Measurements from ENCODE around the gene GARNL3.

GARNL3 gene

DNA sequence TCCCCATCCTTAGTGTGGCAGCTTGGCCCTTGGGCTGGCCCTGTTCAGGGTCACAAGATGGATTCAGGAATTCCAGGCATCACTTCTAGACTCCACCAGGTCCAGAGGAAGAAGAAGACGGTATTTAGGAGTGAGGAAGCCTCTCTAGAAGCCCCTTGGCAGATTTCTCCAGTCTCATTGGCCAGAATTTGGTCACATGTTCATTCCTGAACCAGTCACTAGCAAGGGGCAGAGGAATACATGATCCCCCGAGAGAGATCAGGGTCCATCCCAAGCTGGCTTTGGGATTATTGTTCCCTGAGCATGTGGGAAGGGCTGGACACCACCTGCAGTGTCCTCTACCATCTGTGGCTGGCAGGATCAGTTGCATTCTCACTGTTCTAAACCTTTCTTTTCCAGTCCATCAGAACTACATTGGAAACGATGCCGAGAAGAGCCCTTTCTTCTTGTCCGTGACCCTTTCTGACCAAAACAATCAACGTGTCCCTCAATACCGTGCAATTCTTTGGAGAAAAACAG, 48.5 kb downstream of the GARNL3 start:
- Histone ChIP-seq H3K4me1 (ENCODE audit: control insufficient read depth, insufficient read depth, low read length) (peaks cover 2% of the 10 kb centered on the region), H3K27ac (ENCODE audit: low read length) (no peak overlapping the region), H3K4me3 (ENCODE audit: low read length in 2 of 2) (no peak overlapping the region), H3K9me3 (ENCODE audit: control insufficient read depth in 2 of 2, low read length in 2 of 2) (no peaks in the 10 kb centered on the region), H3K36me3 (ENCODE audit: control insufficient read depth in 2 of 2, insufficient read depth in 2 of 2, low read length in 2 of 2) (peaks cover 3 to 12% of the 10 kb centered on the region in 2 donors), H3K9ac (ENCODE audit: low read length in 2 of 2) (no peak overlapping the region), H3K27me3 (ENCODE audit: control insufficient read depth in 1 of 2, insufficient read depth in 2 of 2, low read length in 2 of 2) (no peaks in the 10 kb centered on the region)

DNA sequence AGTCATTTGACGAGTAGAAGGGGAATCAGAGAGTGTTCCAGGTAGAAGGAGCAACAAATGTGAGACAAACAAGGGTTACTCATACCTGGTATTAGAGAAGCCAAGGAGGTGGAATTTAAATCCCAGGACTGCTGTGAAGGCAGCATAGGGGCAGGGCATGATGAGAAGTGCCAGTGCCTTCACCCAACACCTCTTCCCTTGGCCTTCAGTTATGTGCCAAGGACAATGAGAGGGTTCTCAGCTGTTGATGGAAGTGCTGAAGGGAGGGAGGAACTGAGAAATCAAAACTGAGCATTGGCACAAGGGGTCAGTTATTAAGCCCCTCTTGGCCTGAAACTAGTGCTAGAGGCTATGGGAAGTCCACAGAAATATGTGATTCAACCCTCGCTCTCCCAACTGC, 50.3 kb downstream of the GARNL3 start:
- Histone ChIP-seq H3K9ac (ENCODE audit: low read length in 2 of 2) (no peak overlapping the region), H3K4me3 (ENCODE audit: low read length in 2 of 2) (no peak overlapping the region), H3K27ac (ENCODE audit: low read length) (peak overlapping the region; percentile 11), H3K36me3 (ENCODE audit: control insufficient read depth in 2 of 2, insufficient read depth in 2 of 2, low read length in 2 of 2) (peaks cover 3 to 12% of the 10 kb centered on the region in 2 donors), H3K9me3 (ENCODE audit: control insufficient read depth in 2 of 2, low read length in 2 of 2) (no peaks in the 10 kb centered on the region), H3K4me1 (ENCODE audit: control insufficient read depth, insufficient read depth, low read length) (peaks cover 2% of the 10 kb centered on the region), H3K27me3 (ENCODE audit: control insufficient read depth in 1 of 2, insufficient read depth in 2 of 2, low read length in 2 of 2) (no peaks in the 10 kb centered on the region)

DNA sequence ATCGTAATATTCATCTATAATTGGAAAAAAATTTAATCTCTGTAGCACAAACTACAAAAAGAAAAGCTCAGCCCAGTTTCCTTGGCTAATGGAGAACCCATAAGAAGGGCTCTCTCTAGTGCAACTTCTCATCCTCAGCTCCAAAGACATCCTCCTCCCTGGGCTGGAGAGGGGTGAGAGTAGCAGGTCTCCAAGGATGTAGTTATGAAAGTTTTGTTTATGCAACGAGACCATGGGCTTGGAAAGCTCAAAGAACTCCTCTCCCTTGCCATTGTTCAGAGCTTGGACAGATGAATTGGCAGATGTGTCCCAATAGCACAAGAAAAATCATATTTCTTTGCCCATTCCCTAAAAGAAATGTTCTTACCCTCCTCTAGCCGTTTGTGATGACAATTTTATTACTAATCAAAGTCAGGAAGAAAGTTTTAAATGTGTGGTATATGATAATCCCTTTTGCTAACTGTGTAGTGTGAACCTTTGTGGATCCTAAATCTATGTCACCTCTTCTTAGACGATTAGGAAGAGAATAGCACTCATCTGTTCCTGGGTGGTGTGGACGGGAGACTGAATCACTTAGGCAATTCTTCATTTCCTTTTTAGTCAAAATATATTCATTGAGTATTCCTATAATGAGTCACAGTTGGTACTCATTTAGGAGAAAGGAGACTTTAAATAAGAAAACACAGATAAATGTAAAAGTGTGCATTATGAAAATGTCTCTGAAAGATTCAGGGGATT, 52.2 kb downstream of the GARNL3 start:
- Histone ChIP-seq H3K9me3 (ENCODE audit: control insufficient read depth in 2 of 2, low read length in 2 of 2) (no peaks in the 10 kb centered on the region), H3K9ac (ENCODE audit: low read length in 2 of 2) (no peak overlapping the region), H3K27ac (ENCODE audit: low read length) (no peak overlapping the region), H3K4me1 (ENCODE audit: control insufficient read depth, insufficient read depth, low read length) (no peaks in the 10 kb centered on the region), H3K27me3 (ENCODE audit: control insufficient read depth in 1 of 2, insufficient read depth in 2 of 2, low read length in 2 of 2) (no peaks in the 10 kb centered on the region), H3K36me3 (ENCODE audit: control insufficient read depth in 2 of 2, insufficient read depth in 2 of 2, low read length in 2 of 2) (peaks cover 3 to 12% of the 10 kb centered on the region in 2 donors), H3K4me3 (ENCODE audit: low read length in 2 of 2) (no peak overlapping the region)

DNA sequence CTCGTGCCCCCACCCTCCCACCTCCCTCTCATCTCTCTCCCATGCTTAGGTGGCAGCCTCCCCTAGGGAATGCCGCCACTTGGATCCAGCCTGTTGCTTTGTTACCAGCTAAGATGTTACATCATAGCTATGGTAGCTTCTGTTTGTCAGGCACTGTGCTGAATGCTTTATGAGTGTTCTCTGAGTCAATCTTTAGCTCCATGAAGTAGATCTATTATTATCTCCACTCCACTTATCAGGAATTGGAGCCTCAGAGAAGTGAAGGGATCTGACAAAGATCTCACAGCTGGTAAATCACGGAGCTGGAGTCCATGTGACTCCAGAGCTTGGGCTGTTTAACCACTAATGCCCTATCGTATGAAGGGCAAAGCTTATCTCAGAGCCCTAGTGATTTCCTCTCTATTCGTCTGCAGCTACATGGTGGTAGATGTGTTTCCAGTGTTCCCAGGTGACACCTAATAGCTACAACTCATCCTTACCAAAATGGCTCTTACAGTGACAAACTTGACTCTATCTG, 54.1 kb downstream of the GARNL3 start:
- Histone ChIP-seq H3K9ac (ENCODE audit: low read length in 2 of 2) (no peak overlapping the region), H3K4me3 (ENCODE audit: low read length in 2 of 2) (no peak overlapping the region), H3K9me3 (ENCODE audit: control insufficient read depth in 2 of 2, low read length in 2 of 2) (no peaks in the 10 kb centered on the region), H3K27ac (ENCODE audit: low read length) (no peak overlapping the region), H3K27me3 (ENCODE audit: control insufficient read depth in 1 of 2, insufficient read depth in 2 of 2, low read length in 2 of 2) (no peaks in the 10 kb centered on the region), H3K4me1 (ENCODE audit: control insufficient read depth, insufficient read depth, low read length) (no peaks in the 10 kb centered on the region), H3K36me3 (ENCODE audit: control insufficient read depth in 2 of 2, insufficient read depth in 2 of 2, low read length in 2 of 2) (peaks cover 3 to 10% of the 10 kb centered on the region in 2 donors)

DNA sequence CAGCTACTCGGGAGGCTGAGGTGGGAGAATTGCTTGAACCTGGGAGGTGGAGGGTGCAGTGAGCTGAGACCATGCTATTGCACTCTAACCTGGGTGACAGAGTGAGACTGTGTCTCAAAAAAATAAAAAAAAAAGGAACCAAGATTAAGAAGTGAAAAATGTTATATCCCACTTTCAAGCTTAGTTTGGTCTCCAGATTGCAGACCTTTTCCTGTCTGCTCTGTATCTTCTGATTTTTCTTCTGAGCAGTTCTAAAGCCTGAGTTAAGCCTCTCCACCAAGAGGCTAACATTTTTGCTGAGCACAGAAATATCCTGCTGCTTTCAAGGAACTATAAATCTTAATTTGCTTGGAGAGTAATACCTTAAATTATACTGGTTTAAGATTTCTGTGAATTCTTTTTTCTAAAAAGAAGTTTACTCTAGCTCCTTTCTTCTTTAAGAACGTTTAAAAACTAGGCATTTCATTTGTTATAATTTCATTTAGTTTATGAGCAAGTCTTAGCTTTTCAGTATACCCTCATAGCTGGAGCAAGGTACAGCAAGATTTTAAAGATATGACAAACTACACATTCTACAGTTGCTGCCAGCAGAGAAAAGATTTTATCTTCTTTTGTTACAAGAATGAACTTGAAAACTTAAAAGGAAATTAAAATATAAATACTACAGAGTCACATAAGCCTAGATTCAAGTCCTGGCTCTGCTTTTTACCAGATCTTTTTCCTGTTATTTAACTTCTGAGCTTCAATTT, 55.0 kb downstream of the GARNL3 start:
- no peaks in the 10 kb centered on the region for H3K27me3 ChIP-seq (ENCODE audit: control insufficient read depth in 1 of 2, insufficient read depth in 2 of 2, low read length in 2 of 2)
- no peak overlapping the region for H3K27ac ChIP-seq (ENCODE audit: low read length)
- H3K4me3 ChIP-seq (ENCODE audit: low read length in 2 of 2): no peak overlapping the region
- H3K36me3 ChIP-seq (ENCODE audit: control insufficient read depth in 2 of 2, insufficient read depth in 2 of 2, low read length in 2 of 2): peaks cover 0 to 8% of the 10 kb centered on the region in 2 donors
- no peak overlapping the region for H3K9ac ChIP-seq (ENCODE audit: low read length in 2 of 2)
- H3K9me3 ChIP-seq (ENCODE audit: control insufficient read depth in 2 of 2, low read length in 2 of 2): no peaks in the 10 kb centered on the region
- no peaks in the 10 kb centered on the region for H3K4me1 ChIP-seq (ENCODE audit: control insufficient read depth, insufficient read depth, low read length)

DNA sequence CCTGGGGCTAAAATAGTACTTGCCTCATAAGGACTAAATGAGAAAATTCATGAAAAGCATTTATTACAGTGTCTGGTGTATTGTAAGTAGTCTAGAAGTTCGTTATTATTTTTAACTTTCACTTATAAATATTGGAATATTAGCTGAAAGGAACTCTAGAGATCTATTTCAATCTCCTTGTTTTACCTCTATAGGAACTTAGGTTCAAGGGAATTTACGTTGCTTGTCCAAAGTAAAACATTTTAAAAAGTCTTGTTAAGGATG, 55.5 kb downstream of the GARNL3 start:
- Histone ChIP-seq H3K9ac (ENCODE audit: low read length in 2 of 2) (no peak overlapping the region), H3K36me3 (ENCODE audit: control insufficient read depth in 2 of 2, insufficient read depth in 2 of 2, low read length in 2 of 2) (peaks cover 0 to 4% of the 10 kb centered on the region in 2 donors), H3K27ac (ENCODE audit: low read length) (no peak overlapping the region), H3K4me3 (ENCODE audit: low read length in 2 of 2) (no peak overlapping the region), H3K27me3 (ENCODE audit: control insufficient read depth in 1 of 2, insufficient read depth in 2 of 2, low read length in 2 of 2) (no peaks in the 10 kb centered on the region), H3K4me1 (ENCODE audit: control insufficient read depth, insufficient read depth, low read length) (no peaks in the 10 kb centered on the region), H3K9me3 (ENCODE audit: control insufficient read depth in 2 of 2, low read length in 2 of 2) (no peaks in the 10 kb centered on the region)

DNA sequence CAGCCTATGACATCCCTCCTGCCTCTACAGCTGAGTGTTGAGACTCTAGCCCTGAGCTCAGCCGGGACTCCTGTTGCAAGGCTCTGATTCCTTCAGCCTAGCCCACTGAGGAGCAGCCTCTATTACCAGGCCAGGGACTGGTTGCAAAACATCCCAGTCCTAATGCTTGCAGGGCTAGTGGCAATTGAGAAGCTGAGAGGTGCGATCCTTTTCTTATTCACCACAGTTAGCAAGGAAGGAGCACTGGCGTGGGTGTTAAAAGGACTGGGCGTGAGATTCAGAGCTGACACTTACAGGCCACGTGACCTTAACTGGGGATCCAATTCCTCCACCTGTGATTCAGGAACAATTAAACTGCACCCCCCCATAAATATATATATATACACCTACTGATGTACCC, 58.8 kb downstream of the GARNL3 start:
- Histone ChIP-seq H3K27ac (ENCODE audit: low read length) (no peak overlapping the region), H3K4me1 (ENCODE audit: control insufficient read depth, insufficient read depth, low read length) (no peaks in the 10 kb centered on the region), H3K9me3 (ENCODE audit: control insufficient read depth in 2 of 2, low read length in 2 of 2) (no peaks in the 10 kb centered on the region), H3K4me3 (ENCODE audit: low read length in 2 of 2) (no peak overlapping the region), H3K9ac (ENCODE audit: low read length in 2 of 2) (no peak overlapping the region), H3K36me3 (ENCODE audit: control insufficient read depth in 2 of 2, insufficient read depth in 2 of 2, low read length in 2 of 2) (peaks cover 0 to 2% of the 10 kb centered on the region in 2 donors), H3K27me3 (ENCODE audit: control insufficient read depth in 1 of 2, insufficient read depth in 2 of 2, low read length in 2 of 2) (no peaks in the 10 kb centered on the region)

DNA sequence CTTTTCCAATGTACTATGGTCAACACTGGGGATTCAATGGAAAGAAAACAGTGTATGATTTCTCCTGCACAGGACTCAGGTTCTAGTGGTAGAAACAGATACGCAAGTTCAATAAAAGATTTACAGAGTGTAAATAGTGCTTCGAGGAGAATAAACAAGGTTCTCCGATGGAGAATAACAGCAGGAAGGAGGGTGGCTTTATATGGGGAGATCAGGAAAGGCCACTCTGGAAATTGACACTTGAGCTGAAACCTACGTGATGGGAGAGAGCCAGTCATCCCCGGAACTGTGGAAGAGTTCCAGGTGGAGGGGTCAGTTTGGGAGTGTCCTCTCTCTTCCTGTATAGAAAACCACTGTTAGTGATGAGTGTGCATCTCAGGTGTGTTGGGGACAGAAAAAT, 65.9 kb downstream of the GARNL3 start:
- Histone ChIP-seq H3K27ac (ENCODE audit: low read length) (no peak overlapping the region), H3K4me3 (ENCODE audit: low read length in 2 of 2) (no peak overlapping the region), H3K27me3 (ENCODE audit: control insufficient read depth in 1 of 2, insufficient read depth in 2 of 2, low read length in 2 of 2) (no peaks in the 10 kb centered on the region), H3K36me3 (ENCODE audit: control insufficient read depth in 2 of 2, insufficient read depth in 2 of 2, low read length in 2 of 2) (no peaks in the 10 kb centered on the region), H3K9ac (ENCODE audit: low read length in 2 of 2) (no peak overlapping the region), H3K4me1 (ENCODE audit: control insufficient read depth, insufficient read depth, low read length) (peaks cover 6% of the 10 kb centered on the region), H3K9me3 (ENCODE audit: control insufficient read depth in 2 of 2, low read length in 2 of 2) (no peaks in the 10 kb centered on the region)

DNA sequence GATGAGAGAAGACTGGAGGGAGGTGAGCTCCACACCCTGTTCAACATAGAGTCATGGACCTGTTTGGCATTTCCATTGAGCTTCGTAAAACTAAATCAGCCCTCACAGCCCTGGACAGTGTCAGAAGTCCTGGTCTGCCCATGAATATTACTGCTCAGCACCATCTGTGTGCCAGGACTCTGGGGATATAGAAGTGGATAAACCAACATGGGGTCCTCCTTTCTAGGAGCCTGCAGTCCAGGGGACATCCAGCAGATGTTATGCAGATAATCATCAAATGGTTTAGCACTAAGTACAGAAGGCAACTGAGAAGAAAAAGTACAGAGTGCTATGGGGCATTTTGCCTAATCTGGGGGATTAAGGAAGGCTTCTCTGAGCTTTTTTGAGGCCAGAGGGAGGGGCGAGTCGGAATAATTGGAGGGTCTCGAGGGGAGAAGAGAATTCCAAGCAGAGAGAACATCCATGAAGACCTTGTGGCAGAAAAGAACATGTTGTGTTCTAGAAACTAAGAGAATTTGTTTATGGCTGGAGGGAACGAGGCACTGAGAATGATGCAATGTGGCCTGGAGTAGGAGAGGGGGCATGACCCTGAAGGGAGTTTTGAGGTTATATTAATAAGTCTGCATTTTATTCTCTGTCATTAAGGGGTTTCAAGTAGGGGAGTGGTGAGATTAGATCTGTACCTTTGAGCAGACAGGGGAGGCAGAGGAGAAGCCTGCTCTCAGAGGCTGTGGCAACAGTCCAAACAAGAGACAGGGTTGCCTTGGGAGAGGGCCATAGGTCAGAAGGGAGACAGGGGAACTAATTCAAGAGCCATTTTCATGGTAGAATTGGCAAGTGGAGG, 68.9 kb downstream of the GARNL3 start:
- Histone ChIP-seq H3K9me3 (ENCODE audit: control insufficient read depth in 2 of 2, low read length in 2 of 2) (no peaks in the 10 kb centered on the region), H3K27ac (ENCODE audit: low read length) (no peak overlapping the region), H3K9ac (ENCODE audit: low read length in 2 of 2) (no peak overlapping the region)

DNA sequence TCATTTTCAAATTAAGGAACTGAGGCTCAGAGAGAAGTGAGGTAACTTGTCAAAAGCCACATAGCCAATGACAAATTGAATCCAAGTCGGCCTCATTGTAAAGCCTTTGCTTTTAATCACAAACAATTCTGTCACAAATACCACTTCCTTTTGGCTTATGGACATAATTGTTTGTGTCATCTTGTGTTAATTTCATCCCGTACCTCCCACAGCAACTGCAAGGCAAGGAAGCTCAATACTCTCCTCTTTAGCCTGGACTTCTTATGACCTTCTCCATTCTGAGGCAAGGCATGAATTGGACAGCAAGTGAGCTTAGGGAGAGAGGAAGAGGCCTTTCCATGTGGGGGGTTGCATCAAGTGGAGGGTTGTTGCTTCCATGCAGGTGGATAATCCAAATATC, 70.2 kb downstream of the GARNL3 start:
- Histone ChIP-seq H3K27ac (ENCODE audit: low read length) (no peak overlapping the region), H3K9ac (ENCODE audit: low read length in 2 of 2) (no peak overlapping the region), H3K4me3 (ENCODE audit: low read length in 2 of 2) (no peak overlapping the region), H3K9me3 (ENCODE audit: control insufficient read depth in 2 of 2, low read length in 2 of 2) (no peaks in the 10 kb centered on the region), H3K27me3 (ENCODE audit: control insufficient read depth in 1 of 2, insufficient read depth in 2 of 2, low read length in 2 of 2) (no peaks in the 10 kb centered on the region), H3K36me3 (ENCODE audit: control insufficient read depth in 2 of 2, insufficient read depth in 2 of 2, low read length in 2 of 2) (peaks cover 0 to 3% of the 10 kb centered on the region in 2 donors), H3K4me1 (ENCODE audit: control insufficient read depth, insufficient read depth, low read length) (peaks cover 22% of the 10 kb centered on the region)

More for the DNA sequence above, 68.9 kb downstream of the GARNL3 start:
- peaks cover 22% of the 10 kb centered on the region for H3K4me1 ChIP-seq (ENCODE audit: control insufficient read depth, insufficient read depth, low read length)
- H3K36me3 ChIP-seq (ENCODE audit: control insufficient read depth in 2 of 2, insufficient read depth in 2 of 2, low read length in 2 of 2): peaks cover 0 to 2% of the 10 kb centered on the region in 2 donors
- no peak overlapping the region for H3K4me3 ChIP-seq (ENCODE audit: low read length in 2 of 2)
- H3K27me3 ChIP-seq (ENCODE audit: control insufficient read depth in 1 of 2, insufficient read depth in 2 of 2, low read length in 2 of 2): no peaks in the 10 kb centered on the region
